Activated CD8-positive, alpha-beta T cell treated with anti-CD3 and anti-CD28 coated beads for 36 hours (primary cell): ENCODE results near the gene PDZD2. TPM values are rescaled to one million over a fixed set of nuclear protein-coding genes. Genes with fewer than 3 reads are reported as not detected.

Source experiments
- ATAC-seq: fragments of 200-7000 bp; cut with Tn5 transposase; one replicate; pipeline ENCODE4 v1.10.0; 2021; ENCODE audit warnings: mild to moderate bottlenecking, moderate library complexity
- CTCF ChIA-PET: fragments of 350-600 bp; sonication (Branson Sonifier 250); formaldehyde crosslinking; loops from one replicate; lab custom pipeline; 2021; ENCODE audit warnings: antibody characterized with exemption; lab: Charles Lee
- POLR2A ChIA-PET: fragments of 350-600 bp; sonication (Branson Sonifier 250); formaldehyde crosslinking; loops from one replicate; lab custom pipeline; 2021; ENCODE audit warnings: antibody characterized with exemption; lab: Charles Lee
- DNase-seq: peaks from one replicate; pipeline ENCODE4 v3.0.0-alpha.2; 2020
- H3K27ac Mint-ChIP-seq: one replicate; pipeline ENCODE4 v1.8.0; 2021; ENCODE audit warnings: mild to moderate bottlenecking, mixed read lengths
- H3K27me3 Mint-ChIP-seq: one replicate; pipeline ENCODE4 v1.8.0; 2021; ENCODE audit warnings: mixed read lengths
- H3K36me3 Mint-ChIP-seq: one replicate; pipeline ENCODE4 v1.8.0; 2021; ENCODE audit warnings: low read depth, mixed read lengths
- H3K4me1 Mint-ChIP-seq: one replicate; pipeline ENCODE4 v1.8.0; 2021; ENCODE audit warnings: low read depth, mixed read lengths
- H3K4me3 Mint-ChIP-seq: one replicate; pipeline ENCODE4 v1.8.0; 2021; ENCODE audit warnings: mild to moderate bottlenecking, moderate library complexity, mixed read lengths
- H3K9me3 Mint-ChIP-seq: one replicate; pipeline ENCODE4 v1.8.0; 2021; ENCODE audit warnings: mixed read lengths
- CTCF ChIP-seq: fragments of 200-600 bp; IDR thresholded peaks from one replicate; pipeline ENCODE4 v1.8.0; 2022; ENCODE audit warnings: antibody characterized with exemption, mild to moderate bottlenecking
- intact Hi-C: fragments of 100-400 bp; cut with micrococcal nuclease; formaldehyde crosslinking; loops from one replicate; pipeline ENCODE4 v1.10.0; 2022
- total RNA-seq, 2 experiments: library from RNA; stranded (reverse); gene quantifications; one replicate each; pipeline ENCODE4 v1.2.3, GENCODE V29; 2021

PDZD2 gene
- total RNA-seq, 2 experiments from 2014 or later = not detected

DNA sequence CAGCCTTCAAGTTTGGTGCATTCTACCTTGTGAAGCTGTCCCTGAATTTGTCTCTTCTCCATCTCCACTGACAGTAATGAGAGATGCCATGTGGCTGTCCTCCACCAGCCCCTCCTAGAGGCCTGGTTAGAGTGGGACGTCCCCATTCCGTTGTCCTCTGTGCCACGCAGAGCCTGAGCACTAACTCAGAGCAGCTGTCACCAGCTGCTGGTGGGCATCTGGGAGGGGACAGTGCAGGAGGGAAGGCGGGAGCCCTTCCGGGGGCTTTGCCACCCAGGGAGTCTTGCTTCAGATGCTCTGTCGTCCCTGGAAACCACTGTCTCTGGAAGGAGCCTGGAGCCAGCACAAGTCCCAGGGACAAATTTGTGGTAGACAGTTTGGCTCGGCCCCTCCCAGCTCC, 78.6 kb downstream of the PDZD2 start:
- no peak for TF ChIP-seq CTCF
- peaks cover 2% of the 10 kb centered on the region for H3K27me3 Mint-ChIP-seq
- POLR2A ChIA-PET = no interaction called here
- CTCF ChIA-PET = no interaction called here
- ATAC-seq = no peak
- intact Hi-C loops = no loop called here
- no peak overlapping the region for H3K4me3 Mint-ChIP-seq
- no peak overlapping the region for H3K27ac Mint-ChIP-seq
- peaks cover 6% of the 10 kb centered on the region for H3K4me1 Mint-ChIP-seq
- H3K36me3 Mint-ChIP-seq = no peaks in the 10 kb centered on the region
- DNase-seq = no peak
- no peaks in the 10 kb centered on the region for H3K9me3 Mint-ChIP-seq

DNA sequence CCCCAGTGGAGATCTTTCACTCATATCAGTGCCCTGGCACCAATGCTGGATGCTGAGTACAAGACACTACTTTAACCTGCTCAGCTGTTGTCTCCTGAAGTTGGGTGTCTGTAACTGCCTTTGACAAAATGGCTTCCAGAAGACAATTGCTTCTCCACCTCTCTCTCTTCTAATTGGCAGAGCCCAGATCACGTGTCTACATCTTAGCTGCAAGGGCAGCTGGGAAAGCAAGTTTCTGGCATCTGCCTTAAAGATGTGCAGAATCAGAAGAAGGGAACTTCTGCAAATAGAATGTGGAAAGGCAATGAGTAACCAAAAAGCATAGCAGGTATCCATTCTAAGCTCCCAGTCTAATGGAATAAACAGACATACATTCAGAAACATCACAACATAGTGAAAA, 81.1 kb downstream of the PDZD2 start:
- H3K4me3 Mint-ChIP-seq = no peak overlapping the region
- H3K9me3 Mint-ChIP-seq = no peaks in the 10 kb centered on the region
- ChIA-PET CTCF (no interaction called here), POLR2A (no interaction called here)
- no peak overlapping the region for H3K27ac Mint-ChIP-seq
- TF ChIP-seq CTCF = no peak
- peaks cover 2% of the 10 kb centered on the region for H3K27me3 Mint-ChIP-seq
- peaks cover 6% of the 10 kb centered on the region for H3K4me1 Mint-ChIP-seq
- no peak for DNase-seq
- H3K36me3 Mint-ChIP-seq = no peaks in the 10 kb centered on the region
- ATAC-seq = no peak
- intact Hi-C loops = no loop called here

GRCh38 chr5:31720811-31721345, 81.9 kb downstream of the PDZD2 start:
- H3K27ac Mint-ChIP-seq = no peak overlapping the region
- peaks cover 2% of the 10 kb centered on the region for H3K27me3 Mint-ChIP-seq
- TF ChIP-seq CTCF = no peak
- H3K36me3 Mint-ChIP-seq = no peaks in the 10 kb centered on the region
- H3K4me3 Mint-ChIP-seq = no peak overlapping the region
- intact Hi-C loops = no loop called here
- CTCF ChIA-PET = no interaction called here
- DNase-seq (no peak), ATAC-seq (no peak)
- no peaks in the 10 kb centered on the region for H3K9me3 Mint-ChIP-seq
- POLR2A ChIA-PET = no interaction called here
- peaks cover 6% of the 10 kb centered on the region for H3K4me1 Mint-ChIP-seq

DNA sequence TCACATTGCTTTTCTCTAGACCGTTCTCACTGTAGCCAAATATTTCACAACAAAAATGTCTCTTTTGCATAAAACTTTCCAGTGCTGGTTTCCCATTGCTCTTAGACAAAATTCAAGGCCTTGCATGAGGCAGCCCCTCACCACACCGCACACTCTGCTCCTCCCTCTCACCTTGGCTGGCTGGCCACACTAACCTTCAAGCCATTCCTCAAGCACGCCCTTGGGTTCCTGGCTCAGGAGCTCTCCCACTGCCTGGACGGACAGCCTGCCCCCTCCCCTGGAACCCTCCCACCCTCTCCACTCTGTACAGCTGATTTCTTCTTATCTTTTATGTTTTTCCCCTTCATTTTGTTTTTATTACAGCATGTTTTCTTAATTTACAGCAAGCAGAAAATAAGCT, 83.2 kb downstream of the PDZD2 start:
- Mint-ChIP-seq H3K36me3 (no peaks in the 10 kb centered on the region), H3K4me3 (no peak overlapping the region), H3K27ac (no peak overlapping the region), H3K27me3 (peaks cover 2% of the 10 kb centered on the region), H3K9me3 (no peaks in the 10 kb centered on the region), H3K4me1 (peaks cover 6% of the 10 kb centered on the region)
- ChIA-PET POLR2A (no interaction called here), CTCF (no interaction called here)
- TF ChIP-seq CTCF = no peak
- intact Hi-C loops = no loop called here
- DNase-seq (no peak), ATAC-seq (no peak)

- DNase-seq (no peak), ATAC-seq (no peak)
- H3K4me3 Mint-ChIP-seq = no peak overlapping the region
- H3K27ac Mint-ChIP-seq = no peak overlapping the region
- POLR2A ChIA-PET = no interaction called here
- no peak for TF ChIP-seq CTCF
- CTCF ChIA-PET = no interaction called here
- H3K36me3 Mint-ChIP-seq = no peaks in the 10 kb centered on the region
- no peaks in the 10 kb centered on the region for H3K9me3 Mint-ChIP-seq
- intact Hi-C loops = no loop called here
- no peaks in the 10 kb centered on the region for H3K4me1 Mint-ChIP-seq
- H3K27me3 Mint-ChIP-seq = peaks cover 2% of the 10 kb centered on the region
Measured at GRCh38 chr5:31725996-31726395, 87.1 kb downstream of the PDZD2 start.
